Measurements from ENCODE around the gene SEC24A.
A peak's percentile ranks its signal among the peaks of the same experiment; 100 is the strongest.
"Not testable (repeated sequence)": the region's sequence is repeated elsewhere in the genome, so short reads cannot be mapped to it uniquely, and the experiment has no call there.

The SEC24A gene

GRCh38 chr5:134749415-134749814, 100.8 kb downstream of the SEC24A start:
- no peak for DNase-seq (ENCODE audit: low spot score)

DNA sequence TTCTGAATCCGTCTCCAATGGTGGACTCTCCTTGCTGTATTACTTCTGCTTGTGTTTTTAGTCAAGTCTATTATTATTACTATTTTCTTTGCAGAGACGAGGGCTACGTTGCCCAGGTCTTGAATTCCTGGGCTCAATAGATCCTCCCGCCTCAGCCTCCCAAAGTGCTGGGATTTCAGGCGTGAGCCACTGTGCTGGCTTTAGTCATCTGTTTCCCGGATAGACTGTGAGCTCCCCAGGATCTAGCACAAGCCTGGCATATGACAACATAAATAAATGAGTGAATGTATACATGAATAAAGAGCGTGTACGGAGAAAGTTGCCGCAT, 109.6 kb downstream of the SEC24A start:
- no peak for DNase-seq (ENCODE audit: low spot score)

- DNase-seq (ENCODE audit: low spot score) = peak; percentile 96
Measured at GRCh38 chr5:134758504-134759341, 110.1 kb downstream of the SEC24A start, which contains the start of gene DDX46. TSS of gene DDX46 (plus strand) at chr5:134758779. CDS start at chr5:134758939, 160 bp downstream.

DNA sequence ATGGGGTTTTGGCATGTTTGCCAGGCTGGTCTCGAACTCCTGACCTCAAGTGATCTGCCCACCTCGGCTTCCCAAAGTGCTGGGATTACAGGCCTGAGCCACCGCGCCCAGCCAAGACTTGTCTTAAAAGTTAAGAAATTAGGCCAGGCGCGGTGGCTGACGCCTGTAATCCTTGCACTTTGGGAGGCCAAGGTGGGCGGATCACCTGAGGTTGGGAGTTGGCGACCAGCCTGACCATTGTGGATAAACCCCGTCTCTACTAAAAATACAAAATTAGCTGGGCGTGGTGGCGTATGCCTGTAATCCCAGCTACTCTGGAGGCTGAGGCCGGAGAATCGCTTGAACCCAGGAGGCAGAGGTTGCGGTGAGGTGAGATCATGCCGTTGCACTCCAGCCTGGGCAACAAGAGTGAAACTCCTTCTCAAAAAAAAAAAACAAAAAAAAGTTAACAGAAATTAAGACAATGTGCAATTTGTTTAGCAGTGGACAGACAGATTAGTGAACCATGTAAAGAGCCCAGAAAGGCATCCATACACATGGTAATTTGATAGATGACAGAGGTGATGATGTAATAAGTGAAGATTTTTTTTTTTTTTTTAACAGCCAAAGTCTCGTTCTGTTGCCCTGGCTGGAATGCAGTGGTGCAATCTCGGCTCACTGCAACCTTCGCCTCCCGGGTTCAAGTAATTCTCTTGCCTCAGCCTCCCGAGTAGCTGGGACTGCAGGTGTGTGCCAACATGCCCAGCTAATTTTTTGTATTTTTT, 119.1 kb downstream of the SEC24A start:
- DNase-seq (ENCODE audit: low spot score) = not testable (repeated sequence)

DNA sequence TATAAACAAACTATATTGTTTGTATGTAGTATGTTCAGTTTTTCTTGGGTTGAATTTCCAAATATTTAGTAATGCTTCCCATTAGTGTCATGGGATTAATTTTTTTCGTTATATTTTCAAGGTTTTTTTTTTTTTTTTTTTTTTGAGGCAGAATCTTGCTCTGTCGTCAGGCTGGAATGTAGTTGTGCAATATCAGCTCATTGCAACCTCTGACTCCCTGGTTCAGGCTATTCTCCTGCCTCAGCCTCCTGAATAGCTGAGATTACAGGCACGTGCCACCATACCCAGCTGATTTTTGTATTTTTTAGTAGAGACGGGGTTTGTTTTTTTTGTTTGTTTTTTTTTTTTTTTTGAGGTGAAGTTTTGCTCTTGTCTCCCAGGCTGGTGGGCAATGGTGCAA, 120.6 kb downstream of the SEC24A start:
- no peak for DNase-seq (ENCODE audit: low spot score)

DNA sequence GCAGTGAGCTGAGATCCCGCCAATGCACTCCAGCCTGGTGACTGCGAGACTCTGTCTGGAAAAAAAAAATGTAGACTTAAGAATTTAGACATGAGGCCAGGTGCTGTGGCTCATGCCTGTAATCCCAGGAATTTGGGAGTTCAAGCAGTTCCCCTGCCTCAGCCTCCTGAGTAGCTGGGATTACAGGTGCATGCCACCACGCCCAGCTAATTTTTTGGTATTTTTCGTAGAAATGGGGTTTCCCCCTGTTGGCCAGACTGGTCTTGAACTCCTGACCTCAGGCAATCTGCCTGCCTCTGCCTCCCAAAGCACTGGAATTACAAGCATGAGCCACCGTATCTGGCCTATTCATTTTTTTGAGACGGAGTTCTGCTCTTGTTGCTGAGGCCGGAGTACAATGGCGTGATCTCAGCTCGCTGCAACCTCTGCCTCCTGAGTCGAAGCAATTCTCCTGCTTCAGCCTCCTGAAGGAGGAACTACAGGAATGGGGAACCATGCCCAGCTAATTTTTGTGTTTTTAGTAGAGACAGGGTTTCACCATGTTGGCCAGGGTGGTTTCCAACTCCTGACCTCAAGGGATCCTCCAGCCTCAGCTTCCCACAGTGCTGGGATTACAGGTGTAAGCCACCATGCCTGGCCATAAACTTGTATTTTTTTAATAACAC, 124.0 kb downstream of the SEC24A start:
- no peak for DNase-seq (ENCODE audit: low spot score)

DNA sequence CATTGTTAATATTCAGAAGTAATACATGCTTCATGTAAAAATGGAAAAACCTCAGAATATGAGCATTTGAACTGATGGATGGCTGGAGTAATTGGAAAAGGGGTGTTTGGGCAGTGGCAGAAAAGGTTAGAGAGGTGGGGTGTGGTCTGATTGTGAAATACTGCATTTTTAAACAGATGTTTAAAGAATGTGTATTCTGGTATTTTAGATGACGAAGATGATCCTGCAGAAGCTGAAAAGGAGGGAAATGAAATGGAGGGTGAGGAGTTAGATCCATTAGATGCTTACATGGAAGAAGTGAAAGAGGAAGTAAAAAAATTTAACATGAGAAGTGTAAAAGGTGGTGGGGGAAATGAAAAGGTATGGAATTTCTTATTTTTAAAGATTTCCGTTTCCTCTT, 128.8 kb downstream of the SEC24A start:
- DNase-seq (ENCODE audit: low spot score) = no peak

Data from AG08395 (cell line).